GM12872 (cell line): Measurements from ENCODE around the gene SKP1.
A peak's percentile ranks its signal among the peaks of the same experiment; 100 is the strongest.

ENCODE experiments used
- CTCF ChIP-seq: IDR thresholded peaks from 3 replicates; pipeline ENCODE4 v1.5.1; 2011; ENCODE audit warnings: low read depth, mild to moderate bottlenecking, low read length, moderate library complexity; ENCODE audit not compliant: insufficient read depth

SKP1 gene

GRCh38 chr5:134099288-134099872, 77.4 kb downstream of the SKP1 start:
- TF ChIP-seq CTCF = peak; percentile 24; the same call in 2 of the 3 replicates
